Measurements from ENCODE around the gene PLSCR1.

PLSCR1 gene

GRCh38 chr3:146470425-146470990 is 73.9 kb downstream of the PLSCR1 start:
- no peak for DNase-seq

GRCh38 chr3:146469150-146470017 is 75.0 kb downstream of the PLSCR1 start, which contains the start of gene PLSCR2:
Gene PLSCR2, minus strand, starts transcription at chr3:146469561. Its CDS starts 9,657 bp downstream, at chr3:146459904.
- peak; percentile 80 for DNase-seq

- no peak for DNase-seq
These were observed 75.7 kb downstream of the PLSCR1 start for GRCh38 chr3:146468671-146469149.

GRCh38 chr3:146468234-146468633 is 76.2 kb downstream of the PLSCR1 start:
- DNase-seq, result no peak

GRCh38 chr3:146466604-146467003 is 77.8 kb downstream of the PLSCR1 start:
- DNase-seq, result no peak

- DNase-seq, result no peak
These were observed 78.5 kb downstream of the PLSCR1 start for GRCh38 chr3:146465693-146466465.

All from CD4-positive, alpha-beta T cell treated with Interleukin-6 for 4 hours (primary cell).